ENCODE results near the gene SDHAF2. TPM values are rescaled to one million over a fixed set of nuclear protein-coding genes. Genes with fewer than 3 reads are reported as not detected.

SDHAF2 gene
- total and polyA plus RNA-seq, 2 of the 13 experiments (the other 11 are each of a cell fraction or from before 2014, with no cell fraction given) = 44.2 to 70.4 TPM

DNA sequence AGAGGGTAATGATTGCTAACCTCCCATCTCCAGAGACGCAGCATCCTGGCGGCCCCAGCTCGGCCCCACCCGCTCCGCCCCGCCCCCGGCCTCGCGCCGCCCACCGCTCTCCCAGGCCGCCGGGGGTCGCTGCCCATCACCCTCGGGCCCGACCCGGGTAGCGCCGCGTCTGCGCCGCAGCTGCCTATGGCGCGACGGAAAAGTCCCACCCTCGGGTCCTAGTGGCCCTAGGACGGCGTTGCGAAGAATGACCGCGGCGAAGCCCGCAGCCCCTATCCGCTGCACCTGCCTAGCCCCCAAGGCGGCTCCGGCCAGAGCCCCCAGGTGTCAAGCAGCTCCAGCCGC, 606 bp upstream of the SDHAF2 start (continued):
- TF ChIP-seq ZNF124 (CRISPR knock-in tag; IDR thresholded peaks at IDR 0.05) (no peak), FIP1L1 (IDR thresholded peaks at IDR 0.05; ENCODE audit: borderline replicate concordance, insufficient read depth, low read depth, low read length) (no peak), FOXO1 (CRISPR knock-in tag; IDR thresholded peaks at IDR 0.05) (no peak; the same call in 1 of the 2 replicates), ZBTB7B (CRISPR knock-in tag; IDR thresholded peaks at IDR 0.05) (peak; percentile 40; the same call in 1 of the 2 replicates), ZNF616 (CRISPR knock-in tag; IDR thresholded peaks at IDR 0.05; ENCODE audit: low read depth) (no peak), MEF2D (CRISPR knock-in tag; IDR thresholded peaks at IDR 0.05) (0 out of 2 replicates have a peak, but pooled peaks have one; percentile 29), MATR3 (CRISPR knock-in tag; IDR thresholded peaks at IDR 0.05) (no peak), ZNF713 (CRISPR knock-in tag; IDR thresholded peaks at IDR 0.05) (no peak), MXI1 (IDR thresholded peaks at IDR 0.05; ENCODE audit: borderline replicate concordance, low read depth, low read length) (peak; percentile 21; the same call in 1 of the 3 replicates), MTF2 (CRISPR knock-in tag; IDR thresholded peaks at IDR 0.05; ENCODE audit: borderline replicate concordance) (no peak; the same call in 1 of the 2 replicates), DPF2 (CRISPR knock-in tag; IDR thresholded peaks at IDR 0.05; ENCODE audit: borderline replicate concordance, low read depth) (no peak), ZNF766 (CRISPR knock-in tag; IDR thresholded peaks at IDR 0.05; ENCODE audit: borderline replicate concordance) (no peak), IKZF4 (CRISPR knock-in tag; IDR thresholded peaks at IDR 0.05; ENCODE audit: borderline replicate concordance, low read depth, not compliant biosample characterization) (peak; percentile 42), NRL (CRISPR knock-in tag; IDR thresholded peaks at IDR 0.05; ENCODE audit: borderline replicate concordance) (no peak; the same call in 1 of the 2 replicates), RFXANK (CRISPR knock-in tag; IDR thresholded peaks at IDR 0.05) (no peak), SP5 (CRISPR knock-in tag; IDR thresholded peaks at IDR 0.05; ENCODE audit: borderline replicate concordance, low read depth) (peak; percentile 14; the same call in 1 of the 2 replicates), SRY (CRISPR knock-in tag; IDR thresholded peaks at IDR 0.05) (no peak), ZNF746 (CRISPR knock-in tag; IDR thresholded peaks at IDR 0.05) (no peak), ZSCAN20 (CRISPR knock-in tag; IDR thresholded peaks at IDR 0.05; ENCODE audit: borderline replicate concordance) (no peak), ZNF256 (CRISPR knock-in tag; conservative IDR thresholded peaks at IDR 0.05) (no peak), NFKBIZ (CRISPR knock-in tag; IDR thresholded peaks at IDR 0.05) (no peak), ZFP36L2 (CRISPR knock-in tag; IDR thresholded peaks at IDR 0.05) (no peak), ZNF367 (CRISPR knock-in tag; IDR thresholded peaks at IDR 0.05; ENCODE audit: borderline replicate concordance) (no peak), CEBPB (IDR thresholded peaks at IDR 0.05; ENCODE audit: borderline replicate concordance, low read depth, low read length) (no peak), NR3C1 (CRISPR knock-in tag; IDR thresholded peaks at IDR 0.05) (no peak)
- TF ChIP-seq, protein P1, sequence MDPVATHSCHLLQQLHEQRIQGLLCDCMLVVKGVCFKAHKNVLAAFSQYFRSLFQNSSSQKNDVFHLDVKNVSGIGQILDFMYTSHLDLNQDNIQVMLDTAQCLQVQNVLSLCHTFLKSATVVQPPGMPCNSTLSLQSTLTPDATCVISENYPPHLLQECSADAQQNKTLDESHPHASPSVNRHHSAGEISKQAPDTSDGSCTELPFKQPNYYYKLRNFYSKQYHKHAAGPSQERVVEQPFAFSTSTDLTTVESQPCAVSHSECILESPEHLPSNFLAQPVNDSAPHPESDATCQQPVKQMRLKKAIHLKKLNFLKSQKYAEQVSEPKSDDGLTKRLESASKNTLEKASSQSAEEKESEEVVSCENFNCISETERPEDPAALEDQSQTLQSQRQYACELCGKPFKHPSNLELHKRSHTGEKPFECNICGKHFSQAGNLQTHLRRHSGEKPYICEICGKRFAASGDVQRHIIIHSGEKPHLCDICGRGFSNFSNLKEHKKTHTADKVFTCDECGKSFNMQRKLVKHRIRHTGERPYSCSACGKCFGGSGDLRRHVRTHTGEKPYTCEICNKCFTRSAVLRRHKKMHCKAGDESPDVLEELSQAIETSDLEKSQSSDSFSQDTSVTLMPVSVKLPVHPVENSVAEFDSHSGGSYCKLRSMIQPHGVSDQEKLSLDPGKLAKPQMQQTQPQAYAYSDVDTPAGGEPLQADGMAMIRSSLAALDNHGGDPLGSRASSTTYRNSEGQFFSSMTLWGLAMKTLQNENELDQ (CRISPR knock-in tag; IDR thresholded peaks at IDR 0.05; ENCODE audit: borderline replicate concordance) = no peak
- TF ChIP-seq, protein P2, sequence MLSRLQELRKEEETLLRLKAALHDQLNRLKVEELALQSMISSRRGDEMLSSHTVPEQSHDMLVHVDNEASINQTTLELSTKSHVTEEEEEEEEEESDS (CRISPR knock-in tag; IDR thresholded peaks at IDR 0.05; ENCODE audit: borderline replicate concordance) = peak; percentile 49; the same call in 1 of the 2 replicates
- TF ChIP-seq, protein P3, sequence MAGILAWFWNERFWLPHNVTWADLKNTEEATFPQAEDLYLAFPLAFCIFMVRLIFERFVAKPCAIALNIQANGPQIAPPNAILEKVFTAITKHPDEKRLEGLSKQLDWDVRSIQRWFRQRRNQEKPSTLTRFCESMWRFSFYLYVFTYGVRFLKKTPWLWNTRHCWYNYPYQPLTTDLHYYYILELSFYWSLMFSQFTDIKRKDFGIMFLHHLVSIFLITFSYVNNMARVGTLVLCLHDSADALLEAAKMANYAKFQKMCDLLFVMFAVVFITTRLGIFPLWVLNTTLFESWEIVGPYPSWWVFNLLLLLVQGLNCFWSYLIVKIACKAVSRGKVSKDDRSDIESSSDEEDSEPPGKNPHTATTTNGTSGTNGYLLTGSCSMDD (CRISPR knock-in tag; IDR thresholded peaks at IDR 0.05) = no peak
